Retinal pigment epithelial cell (primary cell): ENCODE data around the gene FOXK1.

ENCODE experiments used
- DNase-seq: peaks from one replicate; pipeline ENCODE4 v3.0.0-alpha.2; 2010; ENCODE audit warnings: low read depth
- H3K4me3 ChIP-seq: 2 replicates; pipeline ENCODE4 v1.5.1; 2011; ENCODE audit warnings: mild to moderate bottlenecking, low read length, control low read depth, moderate library complexity
- TF ChIP-seq, protein P1 (sequence below): conservative IDR thresholded peaks from 2 replicates; pipeline ENCODE4 v1.5.1; 2011; ENCODE audit warnings: low read depth, low read length, control low read depth, inconsistent platforms

The FOXK1 gene

DNA sequence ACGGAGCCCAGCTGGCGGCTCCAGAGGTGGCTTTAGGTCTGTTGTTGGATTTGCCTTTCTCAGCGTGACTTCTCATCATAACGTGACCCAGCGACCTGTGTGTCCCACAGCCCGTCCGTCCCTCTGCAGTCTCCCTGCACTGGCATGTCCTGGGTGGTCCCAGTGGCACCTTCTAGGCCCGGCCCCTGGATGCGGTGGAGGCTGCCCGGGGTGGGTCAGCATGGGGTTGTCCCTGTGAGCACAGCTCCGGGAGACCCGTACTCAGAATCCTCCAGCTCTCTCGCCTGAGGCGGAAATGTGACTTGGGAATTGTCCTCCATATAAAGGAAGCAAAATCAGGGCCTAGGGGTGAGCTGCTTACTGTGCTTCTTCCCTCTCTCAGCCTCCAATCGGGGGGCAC is 67.7 kb downstream of the FOXK1 start:
- H3K4me3 ChIP-seq = no peak overlapping the region
- TF ChIP-seq, protein P1, sequence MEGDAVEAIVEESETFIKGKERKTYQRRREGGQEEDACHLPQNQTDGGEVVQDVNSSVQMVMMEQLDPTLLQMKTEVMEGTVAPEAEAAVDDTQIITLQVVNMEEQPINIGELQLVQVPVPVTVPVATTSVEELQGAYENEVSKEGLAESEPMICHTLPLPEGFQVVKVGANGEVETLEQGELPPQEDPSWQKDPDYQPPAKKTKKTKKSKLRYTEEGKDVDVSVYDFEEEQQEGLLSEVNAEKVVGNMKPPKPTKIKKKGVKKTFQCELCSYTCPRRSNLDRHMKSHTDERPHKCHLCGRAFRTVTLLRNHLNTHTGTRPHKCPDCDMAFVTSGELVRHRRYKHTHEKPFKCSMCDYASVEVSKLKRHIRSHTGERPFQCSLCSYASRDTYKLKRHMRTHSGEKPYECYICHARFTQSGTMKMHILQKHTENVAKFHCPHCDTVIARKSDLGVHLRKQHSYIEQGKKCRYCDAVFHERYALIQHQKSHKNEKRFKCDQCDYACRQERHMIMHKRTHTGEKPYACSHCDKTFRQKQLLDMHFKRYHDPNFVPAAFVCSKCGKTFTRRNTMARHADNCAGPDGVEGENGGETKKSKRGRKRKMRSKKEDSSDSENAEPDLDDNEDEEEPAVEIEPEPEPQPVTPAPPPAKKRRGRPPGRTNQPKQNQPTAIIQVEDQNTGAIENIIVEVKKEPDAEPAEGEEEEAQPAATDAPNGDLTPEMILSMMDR = no peak
- DNase-seq = no peak

DNA sequence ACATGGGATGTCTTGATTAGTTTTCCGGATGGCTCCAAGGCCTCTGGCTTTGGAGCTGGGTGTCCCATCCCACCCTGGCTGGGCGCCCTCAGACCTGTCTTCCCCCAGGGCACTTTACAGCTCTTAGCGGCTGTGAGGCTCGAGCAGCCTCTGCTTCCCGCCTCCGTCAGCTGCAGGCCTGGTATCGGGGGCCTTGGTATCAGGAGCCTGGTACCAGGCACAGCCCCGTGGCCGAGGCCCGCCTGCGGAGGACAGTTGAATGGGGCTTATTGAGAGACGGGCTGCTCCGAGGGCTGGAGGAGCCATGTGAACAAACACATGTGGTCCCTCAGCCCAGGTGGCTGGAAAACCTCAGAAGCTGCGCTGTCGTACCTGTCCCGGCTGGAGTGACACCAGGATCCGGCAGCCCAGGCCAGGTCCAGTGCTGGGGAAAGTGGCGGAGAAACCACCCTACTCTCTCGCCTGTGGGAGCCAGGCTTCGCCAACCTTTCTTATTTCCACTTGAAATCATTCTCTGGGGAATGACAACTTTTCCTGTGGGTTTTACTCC is 69.4 kb downstream of the FOXK1 start:
- no peak for DNase-seq
- no peak overlapping the region for H3K4me3 ChIP-seq
- TF ChIP-seq, protein P1 = no peak

DNA sequence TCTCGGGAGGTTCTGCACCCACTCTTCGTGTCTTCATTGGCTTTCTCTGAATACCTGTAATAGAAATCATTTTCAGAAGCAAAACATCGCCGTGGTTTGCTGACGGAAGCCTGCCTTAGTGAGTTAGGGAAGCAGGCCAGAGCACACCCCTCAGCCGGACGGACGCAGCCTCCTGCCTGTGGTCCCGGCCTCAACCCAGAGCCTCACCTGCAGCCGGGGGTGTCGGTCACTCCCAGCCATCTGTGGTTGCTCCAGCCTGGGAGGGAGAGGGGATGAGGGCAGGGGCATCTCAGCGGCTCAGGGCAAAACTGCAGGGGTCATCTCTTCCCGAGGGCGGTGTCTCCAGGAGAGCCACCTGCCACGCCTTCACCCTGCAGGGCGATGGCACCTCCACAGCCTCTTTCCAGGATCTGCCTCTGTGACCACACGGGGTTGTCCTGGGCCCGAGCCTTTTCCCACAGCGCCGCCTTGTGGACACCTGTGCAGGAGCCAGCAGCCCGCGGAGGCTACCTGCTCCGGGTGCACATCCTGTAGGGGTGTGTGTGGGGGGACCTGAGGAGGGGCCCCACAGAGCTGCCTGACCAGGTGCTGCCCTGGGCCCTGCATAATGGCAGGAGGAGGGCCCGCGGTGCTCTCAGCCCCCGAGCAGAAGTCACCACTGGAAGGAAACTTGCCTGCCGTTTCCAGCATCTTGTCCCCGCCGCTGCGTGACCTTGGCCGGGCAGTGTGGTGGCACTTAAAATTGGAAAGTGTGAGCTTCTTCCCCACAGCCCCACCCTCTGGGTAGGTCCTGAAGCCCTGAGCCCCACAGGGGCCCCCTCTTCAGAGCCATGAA is 71.7 kb downstream of the FOXK1 start:
- TF ChIP-seq, protein P1 = peak; percentile 93
- no peak overlapping the region for H3K4me3 ChIP-seq
- no peak for DNase-seq

DNA sequence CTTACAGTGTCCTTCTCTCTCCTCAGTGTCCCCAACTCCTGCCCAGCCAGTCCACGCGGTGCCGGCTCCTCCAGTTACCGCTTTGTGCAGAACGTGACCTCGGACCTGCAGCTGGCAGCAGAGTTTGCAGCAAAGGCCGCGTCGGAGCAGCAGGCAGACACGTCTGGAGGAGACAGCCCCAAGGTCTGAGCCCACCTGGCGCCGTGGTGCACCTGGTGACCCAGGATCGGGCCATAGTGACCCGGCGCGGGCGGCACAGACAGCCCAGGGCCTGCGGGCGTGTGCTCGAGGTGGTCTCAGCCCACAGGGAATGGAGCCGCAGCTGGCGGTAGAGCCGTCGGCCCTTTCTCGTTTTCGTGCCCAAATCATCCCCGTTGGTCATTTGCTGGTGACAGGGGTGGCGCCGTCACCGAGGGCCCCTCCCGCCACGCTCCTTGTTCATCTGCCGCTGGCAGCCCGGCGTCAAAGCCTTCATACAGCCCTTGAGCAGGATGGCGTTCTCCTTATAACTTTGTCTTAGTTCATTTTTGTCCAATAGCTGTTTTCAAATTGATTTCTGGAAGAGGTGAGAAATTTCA is 72.4 kb downstream of the FOXK1 start:
- TF ChIP-seq, protein P1 = no peak
- H3K4me3 ChIP-seq = no peak overlapping the region
- no peak for DNase-seq

DNA sequence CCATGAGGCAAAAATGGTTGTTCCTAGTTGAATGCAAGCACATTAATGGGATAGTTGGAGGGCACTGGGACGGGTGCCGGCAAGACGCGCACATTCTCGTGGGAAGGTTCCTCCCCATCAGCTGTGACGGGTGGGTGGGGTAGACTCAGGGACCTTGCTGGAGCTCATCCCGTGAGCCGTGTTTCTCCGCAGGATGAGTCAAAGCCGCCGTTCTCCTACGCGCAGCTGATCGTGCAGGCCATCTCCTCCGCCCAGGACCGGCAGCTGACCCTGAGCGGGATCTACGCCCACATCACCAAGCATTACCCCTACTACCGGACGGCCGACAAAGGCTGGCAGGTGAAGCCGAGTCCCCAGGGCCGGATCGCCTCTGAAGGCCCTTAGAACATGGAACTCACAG is 73.0 kb downstream of the FOXK1 start:
- no peak for DNase-seq
- TF ChIP-seq, protein P1 = no peak
- no peak overlapping the region for H3K4me3 ChIP-seq

DNA sequence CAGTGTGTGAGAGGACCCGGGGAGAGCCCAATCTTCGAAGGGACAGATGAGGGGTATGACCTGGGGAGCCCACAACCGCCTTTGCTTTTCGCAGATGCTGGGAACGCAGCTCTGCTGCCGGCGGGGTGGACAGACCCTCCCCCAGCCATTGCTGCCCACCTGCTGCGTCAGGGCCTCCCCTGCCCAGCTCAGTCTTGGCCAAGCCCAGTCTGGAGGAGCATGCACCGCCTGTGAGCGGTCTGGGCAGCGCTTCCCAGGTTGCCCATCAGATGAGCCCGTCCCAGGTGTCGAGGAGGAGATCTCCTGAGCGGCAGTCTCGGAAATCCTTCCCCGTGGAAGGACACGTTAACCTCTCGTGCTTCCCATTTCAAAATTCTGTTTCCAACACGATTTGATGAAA is 76.0 kb downstream of the FOXK1 start:
- H3K4me3 ChIP-seq = no peak overlapping the region
- TF ChIP-seq, protein P1 = no peak
- DNase-seq = no peak
